GM18861 (cell line): ENCODE results near the gene CDYL.

Source experiments
- ATAC-seq: cut with Tn5 transposase; IDR thresholded peaks from one replicate; pipeline ENCODE4 v1.9.1; 2021; ENCODE audit not compliant: unreplicated experiment

The CDYL gene

GRCh38 chr6:4957521-4958231, 181.5 kb downstream of the CDYL start:
- ATAC-seq, result no peak

DNA sequence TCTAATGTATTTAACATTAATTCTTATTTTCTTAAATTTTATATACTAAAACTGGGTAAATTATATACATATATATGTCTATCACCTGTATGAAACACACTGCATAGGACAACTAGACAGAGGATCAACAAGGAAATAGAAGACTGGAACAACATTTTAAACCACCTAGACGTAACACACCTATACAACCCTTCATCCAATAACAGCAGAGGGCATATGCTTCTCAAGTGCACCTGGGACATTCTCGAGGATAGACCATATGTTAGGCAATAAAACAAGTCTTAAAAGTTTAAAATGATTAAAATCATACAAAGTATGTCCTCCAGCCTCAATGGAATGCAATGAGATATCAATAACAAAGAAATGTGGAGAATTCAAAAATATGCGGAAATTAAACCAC, 182.4 kb downstream of the CDYL start:
- ATAC-seq, result no peak

DNA sequence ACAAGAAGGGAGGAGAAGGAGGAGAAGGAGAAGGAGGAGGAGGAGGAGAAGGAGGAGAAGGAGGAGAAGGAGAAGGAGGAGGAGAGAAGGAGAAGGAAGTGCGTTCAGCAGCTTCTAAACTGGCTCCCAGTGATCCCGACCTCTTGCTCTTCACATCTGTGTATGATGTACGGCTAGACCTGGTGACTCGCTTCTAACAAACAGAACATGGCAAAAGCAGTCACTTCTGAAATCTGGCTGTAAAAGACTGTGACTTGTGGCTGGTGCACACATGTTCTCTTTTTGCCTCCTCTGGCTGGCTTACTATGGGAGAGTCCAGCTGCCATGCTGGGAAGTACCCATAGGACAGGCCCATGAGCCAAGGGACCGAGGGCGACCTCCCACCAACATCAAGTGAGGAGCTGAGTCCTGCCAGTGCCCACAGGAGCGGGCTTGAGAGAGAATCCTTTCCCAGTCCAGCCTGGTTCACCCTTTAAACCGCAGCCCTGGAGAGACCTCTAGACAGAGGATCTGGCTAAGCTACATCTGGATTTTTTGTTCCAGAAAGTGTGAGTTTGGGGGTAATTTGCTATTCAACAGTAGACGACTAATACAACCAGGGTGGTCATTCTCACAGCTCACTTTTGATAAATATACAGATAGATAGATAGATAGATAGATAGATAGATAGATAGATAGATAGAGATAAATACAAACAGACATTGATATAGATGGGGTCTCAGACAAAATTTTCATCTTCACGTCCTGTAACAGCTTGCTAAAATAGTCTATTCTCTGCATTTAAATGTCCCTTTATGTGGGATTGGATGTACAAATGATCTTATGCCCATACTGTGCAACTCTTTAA, 185.3 kb downstream of the CDYL start:
- ATAC-seq, result no peak

- ATAC-seq, result no peak
These were observed 186.7 kb downstream of the CDYL start for GRCh38 chr6:4962905-4963304.

DNA sequence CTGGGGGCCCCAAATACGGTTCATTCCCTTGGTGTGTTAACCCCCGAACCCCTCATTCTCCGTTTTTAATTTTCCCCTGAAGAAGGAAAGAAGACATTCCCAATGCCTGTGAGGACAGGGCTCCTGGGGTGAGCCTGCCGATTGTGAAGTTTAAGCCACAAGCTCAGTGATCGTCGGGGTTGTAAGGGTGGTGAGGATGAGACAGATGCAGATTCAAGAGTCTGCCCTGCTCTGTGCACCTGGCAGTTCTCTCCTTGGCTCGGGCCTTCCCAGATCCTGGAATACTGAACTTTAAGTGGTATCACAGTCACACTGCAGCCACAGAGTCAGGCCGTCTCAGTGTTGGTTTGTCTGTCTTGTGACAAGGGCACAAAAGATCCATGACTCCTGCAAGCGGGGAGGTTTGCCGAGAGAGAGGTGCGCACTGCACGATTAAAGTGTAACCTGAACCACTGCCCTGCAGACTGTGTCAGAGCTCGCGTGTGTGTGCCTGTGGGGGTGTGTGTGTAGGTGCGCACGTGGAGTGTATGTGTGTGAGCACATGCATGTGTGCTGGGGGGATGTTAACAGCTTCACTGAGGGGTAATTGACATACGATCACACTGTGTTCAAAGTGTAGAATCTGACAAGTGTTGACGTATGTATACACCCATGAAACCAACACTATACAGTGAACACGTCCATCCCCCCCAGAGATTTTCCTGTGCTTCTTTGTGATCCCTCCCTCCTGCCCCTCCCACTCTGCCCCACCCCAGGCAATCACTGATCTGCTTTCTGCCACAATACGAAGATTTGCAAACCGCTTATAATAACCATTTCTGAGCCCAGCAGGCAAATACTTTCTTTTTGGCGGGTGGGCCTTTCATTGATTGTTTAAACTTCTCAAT, 188.7 kb downstream of the CDYL start:
- ATAC-seq, result no peak

GRCh38 chr6:4965562-4966389, 189.6 kb downstream of the CDYL start:
- ATAC-seq, result no peak

GRCh38 chr6:4967301-4968030, 191.3 kb downstream of the CDYL start:
- ATAC-seq, result no peak

DNA sequence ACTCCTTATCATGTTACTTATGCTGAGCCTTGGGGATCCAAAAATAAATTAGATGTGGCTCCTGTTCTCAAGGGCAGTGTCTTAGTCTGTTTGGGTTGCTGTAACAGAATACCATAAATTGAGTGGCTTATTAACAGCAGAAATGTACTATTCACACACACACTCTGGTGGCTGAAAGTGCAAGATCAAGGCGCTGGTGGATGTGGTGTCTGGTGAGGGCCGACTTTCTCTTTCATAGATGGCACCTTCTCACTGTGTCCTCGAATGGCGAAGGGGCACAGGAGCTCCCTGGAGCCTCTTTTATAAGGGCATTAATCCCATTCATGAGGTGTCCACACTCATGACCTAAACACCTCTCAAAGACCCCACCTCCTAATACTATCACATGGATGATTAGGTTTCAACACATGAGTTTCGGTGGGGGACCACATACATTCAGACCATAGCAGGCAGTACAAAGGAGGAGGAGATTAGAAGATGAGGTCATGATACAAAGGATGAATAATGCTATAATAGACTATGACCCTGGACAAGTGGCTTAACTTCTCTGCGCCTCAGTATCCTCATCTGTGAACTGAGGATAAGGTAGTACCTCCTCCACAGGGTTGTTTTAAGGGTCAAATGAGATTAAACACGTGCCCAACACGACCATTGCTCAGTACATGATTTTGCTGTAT, 193.5 kb downstream of the CDYL start:
- no peak for ATAC-seq

GRCh38 chr6:4970739-4971395, 194.7 kb downstream of the CDYL start:
- no peak for ATAC-seq

GRCh38 chr6:4971851-4972250, 195.6 kb downstream of the CDYL start:
- ATAC-seq, result no peak

- ATAC-seq, result no peak
These were observed 196.2 kb downstream of the CDYL start for GRCh38 chr6:4972438-4972837.

- ATAC-seq, result no peak
These were observed 197.2 kb downstream of the CDYL start for GRCh38 chr6:4973415-4973814.

DNA sequence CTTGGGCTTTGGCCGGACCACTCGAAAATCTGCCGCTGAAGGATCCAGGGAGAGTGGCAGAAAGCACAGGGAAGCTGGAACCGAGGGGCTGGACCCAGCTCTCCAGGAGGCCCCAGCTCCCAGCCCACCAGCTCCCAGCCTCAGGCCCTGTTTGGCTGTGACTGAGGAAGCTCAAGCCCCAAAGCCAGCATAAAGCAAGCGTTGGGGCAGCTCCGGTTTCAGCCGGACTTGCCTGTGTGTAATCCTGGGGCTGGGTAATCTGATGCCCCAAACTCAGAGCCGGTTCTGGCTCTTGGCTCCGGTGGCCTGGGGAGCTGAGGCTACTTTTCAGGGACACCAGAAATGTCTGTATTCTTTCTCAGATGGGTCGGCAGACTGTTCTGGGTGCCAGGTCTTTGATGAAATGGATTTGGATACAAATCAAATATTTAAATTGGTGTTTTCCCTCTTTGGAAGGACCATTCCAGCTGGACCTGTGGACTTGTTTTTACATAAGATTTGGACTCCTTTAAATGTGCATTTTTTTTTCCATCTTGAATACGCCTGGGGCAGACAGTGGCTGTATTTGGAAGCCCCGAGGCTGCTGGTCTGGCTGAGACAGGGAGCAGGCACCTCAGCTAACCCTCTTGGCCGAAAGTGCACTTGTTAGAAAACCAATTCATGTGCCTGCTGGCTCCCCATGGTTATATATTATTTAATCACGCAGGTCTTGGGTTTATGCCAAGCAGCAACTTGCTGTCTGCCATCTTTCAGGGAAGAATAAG, 198.0 kb downstream of the CDYL start:
- no peak for ATAC-seq

DNA sequence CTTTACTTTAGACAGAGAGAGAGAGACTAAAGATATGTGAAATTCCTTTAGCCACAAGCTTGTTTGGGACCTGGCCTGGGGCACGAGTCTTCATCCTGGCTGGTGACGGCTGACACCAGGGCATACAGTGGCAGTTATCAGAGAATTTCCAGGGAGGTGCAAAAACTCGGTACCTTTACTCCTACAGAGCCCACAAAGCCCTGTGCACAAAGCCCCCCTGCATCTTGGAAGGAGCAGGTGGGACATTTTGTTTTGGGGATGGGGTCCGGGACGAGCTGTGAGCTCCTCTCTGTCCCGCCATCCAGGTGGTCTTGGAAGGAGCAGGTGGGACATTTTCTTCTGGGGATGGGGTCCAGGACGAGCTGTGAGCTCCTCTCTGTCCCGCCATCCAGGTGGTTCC, 198.8 kb downstream of the CDYL start:
- no peak for ATAC-seq

DNA sequence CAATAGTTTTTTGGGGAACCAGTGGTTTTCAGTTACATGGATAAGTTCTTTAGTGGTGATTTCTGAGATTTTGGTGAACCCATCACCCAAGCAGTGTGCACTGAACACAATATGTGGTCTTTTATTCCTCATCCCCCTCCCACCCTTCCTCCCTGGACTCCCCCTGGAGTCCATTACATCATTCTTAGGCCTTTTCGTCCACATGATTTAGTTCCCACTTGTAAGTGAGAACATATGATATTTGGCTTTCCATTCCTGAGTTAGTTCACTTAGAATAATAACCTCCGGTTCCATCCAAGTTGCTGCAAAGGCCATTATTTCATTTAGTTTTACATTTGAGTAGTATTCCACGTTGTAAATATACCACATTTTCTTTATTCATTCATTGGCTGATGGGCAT, 199.3 kb downstream of the CDYL start:
- no peak for ATAC-seq

DNA sequence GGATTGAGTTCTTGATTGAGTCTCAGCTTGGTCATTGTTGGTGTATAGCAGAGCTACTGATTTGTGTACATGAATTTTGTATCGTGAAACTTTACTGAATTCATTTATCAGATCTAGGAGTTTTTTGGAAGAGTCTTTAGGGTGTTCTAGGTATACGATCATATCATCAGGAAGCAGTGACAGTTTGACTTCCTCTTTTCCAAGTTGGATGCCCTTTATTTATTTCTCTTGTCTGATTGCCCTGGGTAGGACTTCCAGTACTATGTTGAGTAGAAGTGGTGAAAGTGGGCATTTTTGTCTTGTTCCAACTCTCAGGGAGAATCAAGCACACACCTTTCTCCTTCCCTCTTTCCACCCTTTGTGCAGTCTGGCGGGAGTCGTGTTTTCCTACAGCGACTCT, 201.3 kb downstream of the CDYL start:
- ATAC-seq, result no peak

- no peak for ATAC-seq
These were observed 203.2 kb downstream of the CDYL start for GRCh38 chr6:4979426-4979825.

- ATAC-seq, result no peak
These were observed 205.6 kb downstream of the CDYL start for GRCh38 chr6:4981761-4982160.
